T47D (cell line): ENCODE results near the gene MAML2.

Source experiments
- DNase-seq, 2 experiments: peaks; one replicate each; pipeline versions ENCODE4 v3.0.0 to v3.0.0-alpha.2; 2011 to 2012; ENCODE audit warnings: low read depth in 1 of 2, low spot score in 1 of 2
- JUND ChIP-seq: IDR thresholded peaks from 2 replicates; pipeline ENCODE4 v1.6.1; 2012; ENCODE audit warnings: low read depth
- in situ Hi-C: cut with HindIII; loops from 2 replicates; pipeline ENCODE4 v1.10.0; 2016; ENCODE audit warnings: low sequenced_read_pairs, low pct_unique_long_range_greater_than_20kb

Gene MAML2

DNA sequence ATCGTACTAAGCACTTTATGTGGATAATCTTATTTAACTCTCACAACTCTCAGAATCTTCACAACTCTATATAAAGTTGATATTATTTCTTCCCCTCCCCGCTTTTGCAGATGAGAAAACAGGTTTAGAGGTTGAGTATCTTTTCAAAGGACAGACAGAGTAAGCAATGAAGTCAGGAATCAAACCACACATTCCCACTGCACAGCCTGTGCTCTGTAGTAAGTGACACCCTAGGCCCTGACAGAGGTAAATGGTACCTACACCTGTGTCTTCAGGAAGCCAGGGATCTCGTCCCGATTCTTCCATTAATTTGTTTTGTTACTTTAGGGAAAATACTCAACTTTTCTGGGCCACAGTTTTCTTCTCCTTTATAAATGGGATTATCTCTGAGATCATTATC is 246.6 kb downstream of the MAML2 start:
- in situ Hi-C loops = no loop called here

DNA sequence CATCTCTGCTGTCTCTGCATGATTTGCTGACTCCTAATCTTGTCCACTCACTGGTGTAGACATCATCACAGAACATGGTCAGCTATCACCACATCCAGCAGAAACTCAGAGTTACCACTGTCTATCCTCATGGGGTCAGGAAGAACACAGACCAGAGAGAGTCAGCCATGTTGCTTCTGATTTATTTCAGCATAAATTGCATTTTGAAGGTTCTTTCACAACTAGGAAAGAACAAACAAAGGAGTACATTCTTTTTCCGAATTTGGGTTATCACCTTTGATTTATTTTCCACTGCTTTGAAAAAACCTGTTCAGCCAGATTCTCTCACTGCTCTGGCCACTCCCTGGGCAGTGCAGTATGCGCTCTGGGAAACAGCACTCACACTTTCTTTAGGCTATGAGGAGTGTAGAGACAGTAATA is 247.1 kb downstream of the MAML2 start:
- no peak for TF ChIP-seq JUND
- in situ Hi-C loops = no loop called here
- peak in 1 of 2 experiments; percentile 52 for DNase-seq

More for the DNA sequence above, 246.6 kb downstream of the MAML2 start:
- no peak for DNase-seq
- TF ChIP-seq JUND = no peak

DNA sequence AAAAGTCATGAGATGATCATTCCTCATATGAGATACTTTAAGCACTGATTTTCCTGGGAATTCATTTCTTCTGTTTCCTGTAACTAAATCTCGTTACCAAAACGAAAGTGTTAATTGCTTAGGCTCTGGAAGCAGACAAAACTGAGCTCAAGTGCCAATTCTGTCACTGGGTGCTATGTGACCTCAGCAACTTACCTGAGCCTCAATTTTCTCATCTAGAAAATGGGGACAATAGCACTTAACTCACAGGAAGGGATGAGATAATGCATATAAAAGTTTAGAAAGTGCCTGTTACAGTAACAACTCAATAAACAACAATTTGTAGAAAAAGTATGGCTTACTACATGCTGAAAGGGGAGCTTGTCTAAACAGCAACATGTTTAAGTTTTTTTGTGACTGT is 248.8 kb downstream of the MAML2 start:
- no peak for DNase-seq
- TF ChIP-seq JUND = no peak
- in situ Hi-C loops = no loop called here

DNA sequence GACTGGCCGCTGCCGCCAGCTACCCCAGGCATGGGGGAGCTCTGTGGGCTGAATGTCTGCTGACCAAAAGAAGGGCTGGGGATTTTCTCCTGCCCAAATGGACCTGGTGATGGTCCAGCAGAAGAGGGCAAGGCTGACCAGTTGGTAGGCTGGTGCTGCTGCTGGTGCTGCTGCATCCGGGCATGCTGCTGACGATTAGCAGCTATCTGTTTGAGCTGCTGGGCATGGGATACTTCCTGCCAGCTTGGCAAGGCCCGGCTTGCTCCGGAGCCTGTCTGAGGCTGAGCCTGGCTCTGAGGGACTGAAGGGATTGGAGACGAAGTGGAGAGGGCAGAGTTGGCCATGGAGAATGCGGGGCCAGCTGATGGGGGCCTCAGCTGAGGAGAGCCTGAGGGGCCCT is 250.5 kb downstream of the MAML2 start:
- DNase-seq = no peak
- in situ Hi-C loops = no loop called here
- TF ChIP-seq JUND = no peak

DNA sequence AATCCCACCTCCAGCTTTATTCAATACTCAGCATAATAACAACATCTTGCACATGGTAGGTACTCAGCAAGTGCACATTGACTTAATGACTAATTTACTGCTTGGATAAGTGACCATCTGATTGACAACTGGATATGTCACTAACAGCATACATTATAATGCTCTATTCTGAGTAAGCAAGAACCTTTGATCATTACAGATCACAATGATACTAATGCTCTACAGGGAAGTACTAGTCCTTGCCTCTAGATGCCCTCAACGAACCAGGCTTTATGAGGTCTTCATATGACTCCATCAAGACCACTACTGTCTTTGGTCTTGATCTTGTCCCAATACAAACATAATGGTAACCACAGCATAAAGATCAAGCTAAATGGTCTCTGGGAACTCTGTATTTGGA is 251.5 kb downstream of the MAML2 start:
- peak in 1 of 2 experiments; percentile 45 for DNase-seq
- in situ Hi-C loops = no loop called here
- no peak for TF ChIP-seq JUND

DNA sequence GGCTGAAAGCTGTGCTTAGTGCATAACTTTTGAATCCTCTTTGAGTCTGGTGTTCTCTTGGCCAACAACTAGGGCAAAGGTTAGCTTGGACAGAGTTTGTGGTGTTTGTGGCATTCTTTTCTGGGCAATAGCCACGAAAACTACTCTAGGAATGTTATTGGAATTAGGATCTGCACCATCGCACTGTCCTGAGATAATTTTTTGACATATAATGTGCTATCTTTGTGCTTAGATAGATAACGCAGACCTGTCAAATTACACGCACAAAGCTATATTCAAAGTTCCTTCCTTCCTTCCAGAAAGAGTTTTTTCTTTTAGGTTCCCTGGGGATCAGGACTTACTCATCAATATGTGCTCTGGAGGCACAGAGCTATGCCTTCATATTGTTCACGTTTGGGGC is 252.3 kb downstream of the MAML2 start:
- TF ChIP-seq JUND = no peak
- peak in 1 of 2 experiments; percentile 19 for DNase-seq

DNA sequence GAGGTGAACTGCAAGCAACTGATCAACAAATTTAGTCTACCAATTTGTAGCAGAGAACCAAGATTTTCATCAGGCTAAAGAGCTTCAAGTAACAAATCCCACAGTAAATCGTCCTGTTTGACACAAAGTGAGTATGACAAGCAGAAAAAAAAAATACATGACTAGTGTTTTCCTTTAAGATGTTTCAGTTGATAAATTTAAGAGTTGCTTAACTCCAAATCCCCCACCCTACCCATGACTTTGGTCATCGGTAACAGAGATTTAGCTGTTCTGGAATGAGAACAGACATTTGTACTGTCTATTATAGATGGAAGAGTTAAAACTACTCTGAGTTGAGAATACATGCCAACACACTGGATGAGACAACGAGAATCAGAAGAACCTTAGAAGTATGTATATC is 254.1 kb downstream of the MAML2 start:
- no peak for TF ChIP-seq JUND
- in situ Hi-C loops = no loop called here
- no peak for DNase-seq

More for the DNA sequence above, 252.3 kb downstream of the MAML2 start:
- in situ Hi-C loops = no loop called here

DNA sequence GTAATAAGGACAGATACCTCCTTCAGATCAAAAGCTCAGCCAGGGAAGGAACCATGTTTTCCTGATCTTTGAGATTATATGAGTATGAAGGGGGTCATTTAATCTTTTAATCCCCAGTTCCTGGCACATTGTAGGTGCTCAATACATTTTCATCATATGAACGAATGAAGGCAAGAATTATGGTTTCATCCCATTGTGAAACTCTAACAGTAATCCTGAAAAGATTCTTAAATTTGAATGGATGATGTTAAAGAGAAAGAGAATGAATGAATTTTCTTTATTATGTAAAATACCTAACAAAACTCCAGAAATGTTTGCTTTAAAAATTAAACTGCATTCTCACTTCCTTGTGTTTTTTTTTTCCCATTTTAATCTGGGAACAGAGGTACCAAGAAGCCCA is 256.9 kb downstream of the MAML2 start:
- no peak for DNase-seq
- no peak for TF ChIP-seq JUND
- in situ Hi-C loops = no loop called here

DNA sequence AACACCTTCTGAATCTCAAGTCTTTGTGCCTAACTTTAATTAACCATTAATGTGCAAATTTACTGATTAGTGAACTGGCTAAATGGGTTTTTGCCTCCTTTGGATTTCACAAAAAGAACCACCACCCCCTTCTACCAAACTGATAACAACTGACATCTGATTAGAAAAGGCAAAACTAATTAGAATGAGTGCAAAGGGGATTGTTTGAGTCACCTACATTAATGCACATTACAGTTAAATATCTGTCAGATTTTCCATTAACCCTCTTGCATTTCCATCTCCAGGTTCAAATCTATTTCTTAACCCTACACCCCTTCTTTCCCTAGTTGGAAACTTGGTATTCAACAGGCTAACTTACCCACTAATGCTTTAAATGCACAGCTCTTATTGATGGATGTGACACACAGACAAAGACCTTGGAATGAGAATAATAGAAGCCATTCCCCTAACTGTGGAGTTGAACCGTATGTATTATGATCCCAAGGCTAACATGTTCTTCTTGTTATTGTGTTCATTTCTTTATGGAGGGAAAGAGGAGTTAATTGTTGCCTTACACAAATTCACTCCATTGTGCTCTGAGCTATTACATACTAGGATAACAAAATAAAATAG is 257.6 kb downstream of the MAML2 start:
- in situ Hi-C loops = no loop called here
- TF ChIP-seq JUND = no peak
- DNase-seq = no peak

DNA sequence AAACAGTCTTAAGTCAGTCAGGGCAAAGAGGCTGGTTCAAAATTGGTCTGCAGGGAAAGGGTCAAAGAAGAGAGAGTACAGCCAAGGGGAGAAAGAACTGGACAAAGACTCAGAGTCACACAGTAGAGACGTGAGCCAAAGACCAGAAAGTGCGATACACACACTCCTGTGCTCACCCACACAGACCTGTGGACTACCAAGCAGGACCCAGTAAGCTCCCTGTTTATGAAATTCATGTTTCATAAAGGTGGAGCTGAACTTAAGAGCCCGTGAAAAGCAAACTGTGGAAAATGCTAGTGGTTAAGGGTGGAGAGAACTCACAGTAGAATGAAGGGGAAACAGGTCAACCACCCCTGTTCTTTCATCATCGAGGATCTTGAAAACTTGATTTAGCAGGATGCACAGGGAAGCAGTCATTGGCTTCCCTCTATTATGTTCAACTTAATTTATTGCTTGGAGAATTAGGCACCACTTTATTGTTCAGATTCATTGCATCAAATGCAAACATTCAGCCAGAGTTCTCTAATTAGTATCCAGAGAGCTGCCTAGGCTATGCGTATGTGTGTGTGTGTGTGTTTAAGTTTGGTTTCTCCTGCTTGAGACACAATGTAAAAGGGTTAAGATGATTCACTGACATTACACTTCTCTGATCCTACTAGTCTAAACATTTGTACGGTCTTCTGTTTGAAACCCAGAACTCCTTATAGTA is 258.2 kb downstream of the MAML2 start:
- in situ Hi-C loops = no loop called here
- TF ChIP-seq JUND = no peak
- no peak for DNase-seq

DNA sequence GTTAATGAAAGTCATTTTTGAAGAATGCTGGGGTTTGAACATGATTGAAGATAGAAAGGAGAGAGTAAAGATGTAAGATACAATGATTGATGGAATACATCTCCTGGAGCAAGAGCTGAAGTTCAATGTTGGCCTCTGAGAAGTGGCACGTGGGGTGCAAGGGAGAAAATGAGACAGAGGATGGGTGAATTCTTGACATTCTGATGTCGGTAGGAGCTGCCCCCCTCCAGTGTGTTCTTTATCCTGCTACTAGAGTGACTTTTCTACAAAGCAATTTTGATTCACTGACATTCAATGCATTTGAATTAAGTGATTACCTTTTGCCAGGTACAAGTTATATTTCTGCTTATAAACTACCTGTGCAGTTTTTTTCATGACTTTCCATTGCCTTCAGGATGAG is 260.1 kb downstream of the MAML2 start:
- DNase-seq = no peak
- in situ Hi-C loops = no loop called here
- no peak for TF ChIP-seq JUND

DNA sequence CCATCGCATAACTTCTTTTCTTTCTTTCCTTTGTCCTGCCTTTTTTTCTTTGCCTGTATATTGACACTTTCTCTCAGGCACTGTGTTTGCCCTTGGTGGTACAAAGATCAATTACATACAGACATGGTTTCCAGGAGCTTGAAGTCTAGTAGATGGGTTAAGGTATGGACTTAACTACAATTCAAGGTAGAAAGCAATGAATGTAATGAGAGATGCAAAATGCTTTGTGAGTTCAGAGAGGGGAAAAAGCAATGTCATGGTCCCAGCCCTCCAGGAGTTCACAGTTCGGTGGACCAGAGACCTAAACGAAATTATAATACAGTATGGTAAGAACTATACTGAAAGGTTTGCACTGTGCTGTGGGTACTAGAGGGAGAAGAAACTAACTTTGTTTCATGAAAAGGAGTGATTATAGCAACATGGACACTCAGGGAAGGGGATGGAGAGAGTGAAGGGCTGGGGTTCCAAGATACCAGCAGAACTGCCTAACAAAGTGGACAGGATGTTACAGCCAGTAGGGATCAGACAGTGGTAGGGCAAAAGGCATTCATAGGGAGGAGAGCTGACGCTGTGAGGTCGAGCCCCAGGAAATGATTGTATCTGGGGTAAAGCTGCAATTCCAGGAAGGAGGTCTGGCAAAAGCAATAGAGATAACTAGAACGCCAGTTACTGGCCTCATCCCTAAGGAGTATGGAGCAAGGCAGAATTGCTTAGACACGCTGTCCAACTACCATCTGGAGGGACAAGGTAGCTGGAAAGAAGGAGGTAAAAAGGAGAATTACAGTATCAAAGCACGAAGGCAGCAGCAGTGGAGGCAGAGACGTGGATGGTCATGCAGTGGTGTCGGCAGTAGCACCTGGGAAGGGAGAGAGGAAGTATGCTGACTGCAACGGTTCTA is 260.7 kb downstream of the MAML2 start:
- TF ChIP-seq JUND = no peak
- DNase-seq = no peak
- in situ Hi-C loops = no loop called here

DNA sequence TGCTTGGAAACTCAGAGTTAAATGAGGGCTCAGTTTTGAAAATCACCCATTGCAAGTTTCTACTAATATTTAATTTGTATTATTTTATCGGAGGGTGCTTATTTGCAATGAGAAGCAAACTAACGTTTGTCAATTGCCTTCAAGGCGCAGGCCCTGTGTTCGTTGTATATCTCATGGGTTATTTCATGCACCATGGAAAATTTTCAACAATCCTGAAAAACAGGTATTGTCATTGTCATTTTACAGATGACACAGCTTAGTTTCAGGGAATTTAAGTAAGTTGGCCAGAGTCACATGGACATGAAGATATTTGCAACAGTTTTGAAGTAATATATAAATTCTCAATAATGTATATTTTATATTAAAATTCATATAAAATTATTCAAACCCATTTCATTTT is 261.4 kb downstream of the MAML2 start:
- TF ChIP-seq JUND = no peak
- in situ Hi-C loops = no loop called here
- DNase-seq = no peak
